Measurements from ENCODE around the gene UBA5.
A peak's percentile ranks its signal among the peaks of the same experiment; 100 is the strongest.

Gene UBA5

DNA sequence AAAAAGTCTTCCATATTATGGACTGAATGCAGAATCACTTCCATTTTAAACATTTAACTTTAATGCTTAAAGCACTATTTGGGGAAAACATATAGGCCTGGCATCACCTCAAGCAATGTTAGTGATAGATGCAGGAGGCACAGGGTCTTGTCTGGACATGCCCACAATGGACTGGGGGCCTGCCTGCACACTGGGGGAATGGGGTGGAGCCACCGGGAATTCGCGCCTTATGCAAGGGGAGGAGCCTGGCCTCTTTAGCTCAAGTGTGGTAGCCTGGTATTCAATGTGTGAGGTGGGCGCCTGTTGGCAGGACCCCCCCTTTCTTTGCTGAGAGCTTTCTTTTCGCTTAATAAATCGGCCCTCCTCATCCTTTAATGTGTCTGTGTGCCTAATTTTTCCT, 33.2 kb upstream of the UBA5 start:
- no peak for TF ChIP-seq CTCF (IDR thresholded peaks at IDR 0.05)

GRCh38 chr3:132628157-132628556, 32.0 kb upstream of the UBA5 start:
- no peak for TF ChIP-seq CTCF (IDR thresholded peaks at IDR 0.05)

DNA sequence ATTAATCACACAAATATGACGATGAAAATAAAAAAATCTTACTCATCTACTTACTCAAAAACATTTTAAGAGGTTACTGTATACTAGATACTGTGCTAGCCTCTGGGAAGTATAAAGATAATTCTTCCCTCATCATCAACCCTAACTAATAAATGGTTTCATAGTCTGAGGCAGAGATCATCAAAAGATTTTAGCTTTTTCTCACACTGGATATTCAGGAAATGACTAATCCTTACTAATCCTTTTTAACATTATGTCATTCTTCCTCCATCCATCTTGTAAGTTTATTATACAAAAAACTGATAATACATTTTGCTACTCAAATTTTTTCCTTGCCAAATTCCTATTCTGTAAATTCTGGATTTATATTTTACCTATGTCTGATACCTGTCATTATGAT, 30.2 kb upstream of the UBA5 start:
- no peak for TF ChIP-seq CTCF (IDR thresholded peaks at IDR 0.05)

GRCh38 chr3:132630612-132631011, 29.5 kb upstream of the UBA5 start:
- no peak for TF ChIP-seq CTCF (IDR thresholded peaks at IDR 0.05)

- TF ChIP-seq CTCF (IDR thresholded peaks at IDR 0.05): no peak
Measured at GRCh38 chr3:132635052-132635451, 25.1 kb upstream of the UBA5 start.

- TF ChIP-seq CTCF (IDR thresholded peaks at IDR 0.05): no peak
Measured at GRCh38 chr3:132637590-132637989, 22.5 kb upstream of the UBA5 start.

DNA sequence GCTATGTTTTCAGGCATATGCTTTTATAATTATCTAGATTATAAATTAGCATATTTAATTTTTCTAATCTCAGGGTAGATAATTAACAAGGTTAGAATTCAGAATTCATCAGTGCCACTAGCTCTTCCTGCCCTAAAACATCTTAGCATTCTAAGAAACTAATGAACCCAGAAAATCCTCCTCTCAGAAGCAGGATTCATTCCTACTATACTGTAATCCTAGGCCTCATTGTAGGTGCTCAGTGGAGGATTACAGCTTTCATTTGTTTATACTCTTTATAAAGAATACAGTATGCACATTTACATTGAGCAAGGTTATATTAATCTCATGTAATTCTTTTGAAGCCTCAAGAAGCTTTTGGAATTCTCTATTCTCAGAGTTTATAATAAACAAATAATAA, 21.4 kb upstream of the UBA5 start:
- TF ChIP-seq CTCF (IDR thresholded peaks at IDR 0.05): no peak

- peak; percentile 72 for TF ChIP-seq CTCF (IDR thresholded peaks at IDR 0.05)
Measured at GRCh38 chr3:132641837-132642538, 18.1 kb upstream of the UBA5 start.
